Neural cell (in vitro differentiated cells): Measurements from ENCODE around the gene PRDM2. TPM values are rescaled to one million over a fixed set of nuclear protein-coding genes. Genes with fewer than 3 reads are reported as not detected.

Source experiments
- H2AFZ ChIP-seq: fragments of 200-600, 300-800 bp; sonication (generic), shearing (Covaris generic); 2 replicates; pipeline ENCODE4 v1.6.0; 2014; ENCODE audit warnings: low read depth, mild to moderate bottlenecking, antibody characterized with exemption, low read length, moderate library complexity
- H3F3A ChIP-seq: fragments of 200-600 bp; shearing (Covaris generic); 2 replicates; pipeline ENCODE4 v1.6.1; 2016; ENCODE audit warnings: mild to moderate bottlenecking, moderate library complexity, mixed read lengths, antibody characterized with exemption, low read length; ENCODE audit not compliant: insufficient read depth, poor library complexity, severe bottlenecking
- H3K27ac ChIP-seq: fragments of 200-600, 300-800 bp; sonication (generic), shearing (Covaris generic); 2 replicates; pipeline ENCODE4 v1.5.1; 2014; ENCODE audit warnings: mild to moderate bottlenecking, low read length, moderate library complexity
- H3K27me3 ChIP-seq: fragments of 300-800, 200-600 bp; sonication (generic), shearing (Covaris generic); 2 replicates; pipeline ENCODE4 v1.6.0; 2014; ENCODE audit warnings: mild to moderate bottlenecking, low read depth, low read length, moderate library complexity; ENCODE audit not compliant: insufficient read depth
- H3K36me3 ChIP-seq: fragments of 300-800, 200-600 bp; sonication (generic), shearing (Covaris generic); 2 replicates; pipeline ENCODE4 v1.5.1; 2014; ENCODE audit warnings: mild to moderate bottlenecking, antibody characterized with exemption, low read length, moderate library complexity; ENCODE audit not compliant: insufficient read depth
- H3K4me2 ChIP-seq: fragments of 300-800, 200-600 bp; sonication (generic), shearing (Covaris generic); 2 replicates; pipeline ENCODE4 v1.6.0; 2014; ENCODE audit warnings: mild to moderate bottlenecking, low read length
- H3K4me3 ChIP-seq: fragments of 300-800, 200-600 bp; sonication (generic), shearing (Covaris generic); 2 replicates; pipeline ENCODE4 v1.5.1; 2014; ENCODE audit warnings: mild to moderate bottlenecking, low read length, moderate library complexity
- H3K79me2 ChIP-seq: fragments of 200-600 bp; shearing (Covaris generic); replicated peaks from 2 replicates; pipeline ENCODE4 v1.6.0; 2014; ENCODE audit warnings: mild to moderate bottlenecking, low read length, moderate library complexity; ENCODE audit not compliant: insufficient read depth
- H3K9ac ChIP-seq: fragments of 300-800, 200-600 bp; sonication (generic), shearing (Covaris generic); 2 replicates; pipeline ENCODE4 v1.6.1; 2016; ENCODE audit warnings: mild to moderate bottlenecking, low read length, mixed read lengths
- H3K9me2 ChIP-seq: fragments of 200-600 bp; shearing (Covaris generic); 2 replicates; pipeline ENCODE4 v1.6.1; 2016; ENCODE audit warnings: mild to moderate bottlenecking, low read length, mixed read lengths; ENCODE audit not compliant: insufficient read depth
- H3K9me3 ChIP-seq: fragments of 200-600, 300-800 bp; sonication (generic), shearing (Covaris generic); 2 replicates; pipeline ENCODE4 v1.6.1; 2016; ENCODE audit warnings: mild to moderate bottlenecking, mixed run types, low read length, moderate library complexity, mixed read lengths
- H4K20me1 ChIP-seq: fragments of 200-600 bp; shearing (Covaris generic); 2 replicates; pipeline ENCODE4 v1.6.1; 2016; ENCODE audit warnings: mild to moderate bottlenecking, mixed run types; ENCODE audit not compliant: insufficient read depth
- CTCF ChIP-seq: fragments of 450-650 bp; IDR thresholded peaks from 2 replicates; pipeline ENCODE4 v1.5.1; 2014; ENCODE audit warnings: antibody characterized with exemption, mild to moderate bottlenecking, moderate library complexity; ENCODE audit not compliant: poor library complexity, severe bottlenecking
- EP300 ChIP-seq: fragments of 450-650 bp; conservative IDR thresholded peaks from 2 replicates; pipeline ENCODE4 v1.6.1; 2014; ENCODE audit warnings: antibody characterized with exemption, mild to moderate bottlenecking, moderate library complexity; ENCODE audit not compliant: poor library complexity, severe bottlenecking
- EZH2 ChIP-seq: fragments of 200-600, 300-800 bp; shearing (Covaris generic), sonication (generic); IDR thresholded peaks from 2 replicates; pipeline ENCODE4 v1.6.1; 2014; ENCODE audit warnings: antibody characterized with exemption, low read length, borderline replicate concordance, mild to moderate bottlenecking; ENCODE audit not compliant: insufficient read depth, poor library complexity, severe bottlenecking
- MXI1 ChIP-seq: fragments of 450-650 bp; conservative IDR thresholded peaks from 2 replicates; pipeline ENCODE4 v1.6.1; 2014; ENCODE audit warnings: antibody characterized with exemption, mild to moderate bottlenecking; ENCODE audit not compliant: poor library complexity, severe bottlenecking
- POLR2AphosphoS5 ChIP-seq: IDR thresholded peaks from 2 replicates; pipeline ENCODE4 v1.6.1; 2012
- RAD21 ChIP-seq: fragments of 450-650 bp; conservative IDR thresholded peaks from 2 replicates; pipeline ENCODE4 v1.6.1; 2014; ENCODE audit warnings: antibody characterized with exemption, mild to moderate bottlenecking, moderate library complexity
- REST ChIP-seq: IDR thresholded peaks from 2 replicates; pipeline ENCODE4 v1.6.1; 2012; ENCODE audit warnings: borderline replicate concordance
- SMC3 ChIP-seq: fragments of 450-650 bp; conservative IDR thresholded peaks from 2 replicates; pipeline ENCODE4 v1.6.1; 2014; ENCODE audit warnings: antibody characterized with exemption, mild to moderate bottlenecking, moderate library complexity; ENCODE audit not compliant: poor library complexity
- TAF1 ChIP-seq: IDR thresholded peaks from 2 replicates; pipeline ENCODE4 v1.6.1; 2012; ENCODE audit warnings: low read depth
- polyA plus RNA-seq: library from polyadenylated mRNA; depleted of rRNA; stranded (reverse); fragments of >200 nt; gene quantifications from 2 replicates; pipeline ENCODE4 v1.2.3, GENCODE V29; 2014

PRDM2 gene
- polyA plus RNA-seq, 1 donor from 2014 or later, result 10.7 TPM

- Histone ChIP-seq H3K4me3 (no peak overlapping the region), H3K79me2 (no peaks in the 10 kb centered on the region), H3K9me3 (no peaks in the 10 kb centered on the region), H3K9me2 (no peaks in the 10 kb centered on the region), H2AFZ (no peak overlapping the region), H3K27me3 (no peaks in the 10 kb centered on the region), H3K36me3 (no peaks in the 10 kb centered on the region), H3K9ac (no peak overlapping the region), H3K4me2 (no peak overlapping the region), H3K27ac (no peak overlapping the region), H3F3A (no peaks in the 10 kb centered on the region), H4K20me1 (no peaks in the 10 kb centered on the region)
- TF ChIP-seq REST, result no peak
- TF ChIP-seq EZH2, result no peak
- TF ChIP-seq MXI1, result no peak
- TF ChIP-seq SMC3, result no peak
- no peak for TF ChIP-seq POLR2AphosphoS5
- no peak for TF ChIP-seq EP300
- TF ChIP-seq RAD21, result no peak
These were observed 32.3 kb upstream of the PRDM2 start for GRCh38 chr1:13667691-13668090.

- no peaks in the 10 kb centered on the region for H3K36me3 ChIP-seq
- H3K9ac ChIP-seq, result no peak overlapping the region
- H3K27ac ChIP-seq, result no peak overlapping the region
- no peaks in the 10 kb centered on the region for H3F3A ChIP-seq
- no peak overlapping the region for H3K4me2 ChIP-seq
- H2AFZ ChIP-seq, result no peak overlapping the region
- H3K27me3 ChIP-seq, result no peaks in the 10 kb centered on the region
- TF ChIP-seq EZH2, result no peak
- no peak for TF ChIP-seq RAD21
- no peak for TF ChIP-seq CTCF
- no peak for TF ChIP-seq TAF1
- no peaks in the 10 kb centered on the region for H4K20me1 ChIP-seq
- H3K79me2 ChIP-seq, result no peaks in the 10 kb centered on the region
- no peak overlapping the region for H3K4me3 ChIP-seq
- H3K9me3 ChIP-seq, result no peaks in the 10 kb centered on the region
- H3K9me2 ChIP-seq, result no peaks in the 10 kb centered on the region
These were observed 25.6 kb upstream of the PRDM2 start for GRCh38 chr1:13674377-13674776.

GRCh38 chr1:13675151-13675651 lies 24.8 kb upstream of the PRDM2 start:
- no peak overlapping the region for H3K27ac ChIP-seq
- no peaks in the 10 kb centered on the region for H3K9me3 ChIP-seq
- no peaks in the 10 kb centered on the region for H3K79me2 ChIP-seq
- no peaks in the 10 kb centered on the region for H3K27me3 ChIP-seq
- no peak overlapping the region for H3K4me3 ChIP-seq
- H3K4me2 ChIP-seq, result no peak overlapping the region
- no peak overlapping the region for H2AFZ ChIP-seq
- H3K36me3 ChIP-seq, result no peaks in the 10 kb centered on the region
- H4K20me1 ChIP-seq, result no peaks in the 10 kb centered on the region
- TF ChIP-seq EP300 (no peak), TAF1 (no peak), MXI1 (no peak), SMC3 (no peak), POLR2AphosphoS5 (no peak), REST (no peak), CTCF (no peak), EZH2 (no peak), RAD21 (no peak)
- no peaks in the 10 kb centered on the region for H3F3A ChIP-seq
- H3K9ac ChIP-seq, result no peak overlapping the region
- H3K9me2 ChIP-seq, result no peaks in the 10 kb centered on the region
